Measurements from ENCODE around the gene ATOX1. TPM values are rescaled to one million over a fixed set of nuclear protein-coding genes. Genes with fewer than 3 reads are reported as not detected.
"Not testable (repeated sequence)": the region's sequence is repeated elsewhere in the genome, so short reads cannot be mapped to it uniquely, and the experiment has no call there.

The ATOX1 gene
- total and polyA plus RNA-seq, 9 donors: 23.0 to 86.6 (median 52.9) TPM

DNA sequence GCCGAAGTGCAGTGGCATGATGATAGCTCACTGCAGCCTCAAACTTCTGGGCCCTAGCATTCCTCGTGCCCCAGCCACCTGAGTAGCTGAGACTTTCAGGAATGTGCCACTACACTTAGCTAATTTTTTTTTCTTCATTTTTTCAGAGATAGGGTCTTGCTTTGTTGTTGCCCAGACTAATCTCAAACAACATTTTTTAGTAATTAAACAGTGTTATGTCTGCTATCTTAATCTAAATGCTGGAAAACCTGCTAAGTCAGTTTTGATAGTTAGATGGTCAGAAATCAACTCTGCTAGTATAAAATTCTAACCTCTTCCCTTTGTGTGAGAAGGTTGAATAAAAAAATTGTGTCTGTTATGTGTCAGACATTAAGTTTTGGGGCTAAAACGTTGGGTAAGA lies 25.7 kb upstream of the ATOX1 start:
- intact Hi-C loops (cut with DNase I): no loop called here
- no peak overlapping the region for H3K27ac ChIP-seq
- WGBS, 3 donors: 53 to 64% (median 56%) methylated on average over 3 of the region's 3 CpGs

DNA sequence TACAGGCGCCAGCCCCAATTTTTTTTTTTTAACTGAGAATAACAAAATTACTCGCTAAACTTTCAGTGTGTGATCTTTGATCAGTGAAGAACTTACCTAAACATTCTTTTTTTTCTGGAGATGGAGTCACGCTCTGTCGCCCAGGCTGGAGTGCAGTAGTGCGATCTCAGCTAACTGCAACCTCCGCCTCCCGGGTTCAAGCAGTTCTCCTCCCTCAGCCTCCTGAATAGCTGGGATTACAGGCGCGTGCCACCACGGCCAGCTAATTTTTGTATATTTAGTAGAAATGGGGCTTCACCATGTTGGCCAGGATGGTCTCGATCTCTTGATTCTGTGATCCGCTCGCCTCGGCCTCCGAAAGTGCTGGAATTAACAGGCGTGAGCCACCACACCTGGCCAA lies 25.2 kb upstream of the ATOX1 start:
- H3K36me3 ChIP-seq; H3K27ac ChIP-seq; H3K4me1 ChIP-seq (ENCODE audit: insufficient read depth); H3K4me3 ChIP-seq; H3K9me3 ChIP-seq; DNase-seq; H3K27me3 ChIP-seq; intact Hi-C loops (cut with DNase I): not testable (repeated sequence)
- WGBS, 3 donors: 92 to 95% (median 95%) methylated on average over 16 of the region's 16 CpGs

More for the DNA sequence above, 25.7 kb upstream of the ATOX1 start:
- no peaks in the 10 kb centered on the region for H3K9me3 ChIP-seq
- no peaks in the 10 kb centered on the region for H3K36me3 ChIP-seq
- H3K27me3 ChIP-seq: no peaks in the 10 kb centered on the region
- TF ChIP-seq, protein P1, sequence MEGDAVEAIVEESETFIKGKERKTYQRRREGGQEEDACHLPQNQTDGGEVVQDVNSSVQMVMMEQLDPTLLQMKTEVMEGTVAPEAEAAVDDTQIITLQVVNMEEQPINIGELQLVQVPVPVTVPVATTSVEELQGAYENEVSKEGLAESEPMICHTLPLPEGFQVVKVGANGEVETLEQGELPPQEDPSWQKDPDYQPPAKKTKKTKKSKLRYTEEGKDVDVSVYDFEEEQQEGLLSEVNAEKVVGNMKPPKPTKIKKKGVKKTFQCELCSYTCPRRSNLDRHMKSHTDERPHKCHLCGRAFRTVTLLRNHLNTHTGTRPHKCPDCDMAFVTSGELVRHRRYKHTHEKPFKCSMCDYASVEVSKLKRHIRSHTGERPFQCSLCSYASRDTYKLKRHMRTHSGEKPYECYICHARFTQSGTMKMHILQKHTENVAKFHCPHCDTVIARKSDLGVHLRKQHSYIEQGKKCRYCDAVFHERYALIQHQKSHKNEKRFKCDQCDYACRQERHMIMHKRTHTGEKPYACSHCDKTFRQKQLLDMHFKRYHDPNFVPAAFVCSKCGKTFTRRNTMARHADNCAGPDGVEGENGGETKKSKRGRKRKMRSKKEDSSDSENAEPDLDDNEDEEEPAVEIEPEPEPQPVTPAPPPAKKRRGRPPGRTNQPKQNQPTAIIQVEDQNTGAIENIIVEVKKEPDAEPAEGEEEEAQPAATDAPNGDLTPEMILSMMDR (IDR thresholded peaks at IDR 0.05): no peak
- TF ChIP-seq EP300 (IDR thresholded peaks at IDR 0.05): no peak
- TF ChIP-seq POLR2A (IDR thresholded peaks at IDR 0.05): no peak
- peaks cover 6% of the 10 kb centered on the region for H3K4me1 ChIP-seq (ENCODE audit: insufficient read depth)
- no peak for DNase-seq
- H3K4me3 ChIP-seq: no peak overlapping the region

DNA sequence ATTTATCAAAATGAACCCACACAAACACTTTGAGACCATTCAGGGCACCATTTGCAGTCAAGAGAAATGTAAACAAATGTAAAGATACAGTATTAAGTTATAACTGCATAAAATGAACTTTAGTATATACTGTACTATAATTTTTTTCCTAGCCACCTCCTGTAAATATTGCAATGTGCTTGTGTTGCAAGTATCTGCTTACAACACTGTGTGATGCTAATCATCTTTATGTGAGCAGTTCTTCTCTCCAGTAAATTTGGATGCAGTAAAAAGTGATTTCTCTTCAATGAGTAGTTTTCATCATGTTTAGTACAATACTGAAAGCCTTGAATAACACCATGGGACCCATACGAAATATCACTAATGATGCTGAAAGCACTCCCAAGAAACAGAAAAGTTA lies 22.8 kb upstream of the ATOX1 start:
- TF ChIP-seq, protein P1 (IDR thresholded peaks at IDR 0.05): no peak
- TF ChIP-seq EP300 (IDR thresholded peaks at IDR 0.05) (no peak), POLR2A (IDR thresholded peaks at IDR 0.05) (no peak)
- no peaks in the 10 kb centered on the region for H3K36me3 ChIP-seq
- H3K4me1 ChIP-seq (ENCODE audit: insufficient read depth): peaks cover 9% of the 10 kb centered on the region
- DNase-seq: no peak
- no peak overlapping the region for H3K27ac ChIP-seq
- WGBS, 3 donors: 29 to 38% (median 37%) methylated on average over 1 of the region's 1 CpG
- intact Hi-C loops (cut with DNase I): no loop called here
- no peaks in the 10 kb centered on the region for H3K27me3 ChIP-seq
- no peak overlapping the region for H3K4me3 ChIP-seq
- H3K9me3 ChIP-seq: no peaks in the 10 kb centered on the region

DNA sequence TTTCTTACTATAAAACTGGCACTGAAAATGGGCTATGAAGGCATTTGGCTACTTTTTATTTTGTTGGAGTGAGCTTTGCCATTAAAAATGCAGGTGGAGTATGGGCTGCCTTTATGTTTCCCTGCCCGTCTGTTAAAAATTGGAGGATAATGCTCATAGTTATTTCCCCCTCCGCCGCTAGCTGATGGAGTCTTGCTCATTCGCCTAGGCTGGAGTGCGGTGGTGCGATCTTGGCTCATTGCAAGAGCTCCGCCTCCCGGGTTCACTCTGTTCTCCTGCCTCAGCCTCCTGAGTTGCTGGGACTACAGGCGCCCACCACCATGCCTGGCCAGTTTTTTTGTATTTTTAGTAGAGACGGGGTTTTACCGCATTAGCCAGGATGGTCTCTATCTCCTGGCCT lies 21.9 kb upstream of the ATOX1 start:
- WGBS, 3 donors: 86 to 91% (median 89%) methylated on average over 11 of the region's 11 CpGs

DNA sequence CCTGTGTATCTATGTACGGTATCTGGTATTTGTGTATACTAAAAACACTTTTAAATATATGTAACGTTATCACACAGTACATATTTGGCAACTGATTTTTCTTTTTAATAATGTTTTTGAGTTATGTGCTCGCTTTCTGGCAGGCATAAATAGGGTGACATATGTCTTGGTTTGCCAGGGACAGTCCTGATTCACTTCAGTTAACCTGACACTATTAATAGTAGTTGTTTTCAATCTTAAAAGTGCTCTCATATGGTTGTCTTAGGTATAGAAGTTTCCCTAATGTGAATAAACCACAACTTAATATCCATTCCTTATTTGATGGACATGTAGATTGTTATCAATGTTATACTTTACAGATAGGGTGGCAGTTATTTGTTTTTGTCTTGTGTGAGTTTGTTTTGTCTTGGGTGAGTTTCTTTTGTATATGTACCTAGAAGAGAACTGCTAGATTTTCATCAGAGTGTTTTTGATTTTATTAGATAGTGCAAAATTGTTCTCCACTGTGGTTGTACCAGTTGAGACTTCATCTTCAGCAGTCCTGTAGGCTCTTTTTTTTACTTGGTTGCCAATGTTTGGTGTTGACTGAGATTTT lies 21.2 kb upstream of the ATOX1 start:
- Histone ChIP-seq H3K27ac (no peak overlapping the region), H3K4me1 (ENCODE audit: insufficient read depth) (peaks cover 13% of the 10 kb centered on the region), H3K36me3 (no peaks in the 10 kb centered on the region), H3K9me3 (no peaks in the 10 kb centered on the region), H3K27me3 (no peaks in the 10 kb centered on the region), H3K4me3 (no peak overlapping the region)
- intact Hi-C loops (cut with DNase I): no loop called here
- DNase-seq: no peak
- 64 to 81% (median 80%) methylated on average over 3 of the region's 3 CpGs for WGBS, 3 donors
- TF ChIP-seq, protein P1 (IDR thresholded peaks at IDR 0.05): no peak
- TF ChIP-seq POLR2A (IDR thresholded peaks at IDR 0.05) (no peak), EP300 (IDR thresholded peaks at IDR 0.05) (no peak)

More for the DNA sequence above, 21.9 kb upstream of the ATOX1 start:
- no peak overlapping the region for H3K4me3 ChIP-seq
- no peak for DNase-seq
- intact Hi-C loops (cut with DNase I): no loop called here
- TF ChIP-seq EP300 (IDR thresholded peaks at IDR 0.05) (no peak), POLR2A (IDR thresholded peaks at IDR 0.05) (no peak)
- TF ChIP-seq, protein P1 (IDR thresholded peaks at IDR 0.05): no peak
- no peaks in the 10 kb centered on the region for H3K27me3 ChIP-seq
- no peak overlapping the region for H3K27ac ChIP-seq
- H3K9me3 ChIP-seq: no peaks in the 10 kb centered on the region
- H3K4me1 ChIP-seq (ENCODE audit: insufficient read depth): peaks cover 9% of the 10 kb centered on the region
- H3K36me3 ChIP-seq: no peaks in the 10 kb centered on the region
